Vagina (tissue), 2 donors: ENCODE data around the gene PLCB1.

Experiments
- POLR2A ChIP-seq, 2 donors: fragments of 450-650 bp; IDR thresholded peaks; one replicate each; pipeline ENCODE4 v1.6.1; 2017; ENCODE audit warnings: antibody characterized with exemption in 2 of 2, mild to moderate bottlenecking in 2 of 2, moderate library complexity in 2 of 2
- TF ChIP-seq, protein P1 (sequence below), 3 experiments: fragments of 450-650 bp in 2 of 3; fragments of 200-600 bp in 1 of 3; sonication (generic) in 1 of 3; IDR thresholded peaks; one replicate each; pipeline ENCODE4 v1.5.1; 2017 to 2019; ENCODE audit warnings: antibody characterized with exemption in 3 of 3, mild to moderate bottlenecking in 2 of 3, moderate library complexity in 2 of 3

DNA sequence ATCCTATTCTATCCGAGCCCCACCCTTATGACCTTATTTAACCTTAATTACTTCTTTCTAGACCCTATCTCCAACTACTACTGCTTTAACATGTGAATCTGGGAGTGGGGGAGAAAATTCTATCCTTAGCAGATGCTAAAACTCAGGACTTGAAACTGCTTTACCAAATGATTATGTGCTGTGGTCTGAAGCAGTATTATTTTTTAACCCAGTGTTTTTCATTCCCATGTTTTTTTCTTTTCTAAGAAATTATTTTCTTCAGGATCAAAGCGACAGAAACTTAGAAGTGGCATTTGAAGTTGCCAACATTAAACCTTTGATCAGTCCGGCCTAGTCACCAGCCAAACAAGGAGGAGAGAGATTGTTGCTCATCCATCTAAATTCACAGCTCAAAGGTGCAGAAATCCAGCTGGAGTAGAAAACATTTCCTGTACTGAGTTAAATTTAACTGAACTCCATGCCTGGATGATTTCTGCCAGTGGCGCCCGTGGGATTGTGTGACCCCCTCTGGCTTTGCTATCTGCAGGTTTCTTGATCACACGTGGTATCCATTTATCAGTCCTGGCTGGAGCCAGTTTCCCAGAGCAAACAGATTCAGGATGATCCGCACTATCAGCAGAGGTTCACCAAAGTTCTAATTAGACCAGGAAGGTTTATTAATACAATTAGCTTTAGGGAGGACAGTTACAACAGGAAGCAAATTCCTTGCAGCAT is 300.5 kb downstream of the PLCB1 start:
- no peak for TF ChIP-seq POLR2A (IDR thresholded peaks at IDR 0.05)
- TF ChIP-seq, protein P1, sequence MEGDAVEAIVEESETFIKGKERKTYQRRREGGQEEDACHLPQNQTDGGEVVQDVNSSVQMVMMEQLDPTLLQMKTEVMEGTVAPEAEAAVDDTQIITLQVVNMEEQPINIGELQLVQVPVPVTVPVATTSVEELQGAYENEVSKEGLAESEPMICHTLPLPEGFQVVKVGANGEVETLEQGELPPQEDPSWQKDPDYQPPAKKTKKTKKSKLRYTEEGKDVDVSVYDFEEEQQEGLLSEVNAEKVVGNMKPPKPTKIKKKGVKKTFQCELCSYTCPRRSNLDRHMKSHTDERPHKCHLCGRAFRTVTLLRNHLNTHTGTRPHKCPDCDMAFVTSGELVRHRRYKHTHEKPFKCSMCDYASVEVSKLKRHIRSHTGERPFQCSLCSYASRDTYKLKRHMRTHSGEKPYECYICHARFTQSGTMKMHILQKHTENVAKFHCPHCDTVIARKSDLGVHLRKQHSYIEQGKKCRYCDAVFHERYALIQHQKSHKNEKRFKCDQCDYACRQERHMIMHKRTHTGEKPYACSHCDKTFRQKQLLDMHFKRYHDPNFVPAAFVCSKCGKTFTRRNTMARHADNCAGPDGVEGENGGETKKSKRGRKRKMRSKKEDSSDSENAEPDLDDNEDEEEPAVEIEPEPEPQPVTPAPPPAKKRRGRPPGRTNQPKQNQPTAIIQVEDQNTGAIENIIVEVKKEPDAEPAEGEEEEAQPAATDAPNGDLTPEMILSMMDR (IDR thresholded peaks at IDR 0.05): no peak
